Measurements from ENCODE around the gene NDUFA8.

NDUFA8 gene

DNA sequence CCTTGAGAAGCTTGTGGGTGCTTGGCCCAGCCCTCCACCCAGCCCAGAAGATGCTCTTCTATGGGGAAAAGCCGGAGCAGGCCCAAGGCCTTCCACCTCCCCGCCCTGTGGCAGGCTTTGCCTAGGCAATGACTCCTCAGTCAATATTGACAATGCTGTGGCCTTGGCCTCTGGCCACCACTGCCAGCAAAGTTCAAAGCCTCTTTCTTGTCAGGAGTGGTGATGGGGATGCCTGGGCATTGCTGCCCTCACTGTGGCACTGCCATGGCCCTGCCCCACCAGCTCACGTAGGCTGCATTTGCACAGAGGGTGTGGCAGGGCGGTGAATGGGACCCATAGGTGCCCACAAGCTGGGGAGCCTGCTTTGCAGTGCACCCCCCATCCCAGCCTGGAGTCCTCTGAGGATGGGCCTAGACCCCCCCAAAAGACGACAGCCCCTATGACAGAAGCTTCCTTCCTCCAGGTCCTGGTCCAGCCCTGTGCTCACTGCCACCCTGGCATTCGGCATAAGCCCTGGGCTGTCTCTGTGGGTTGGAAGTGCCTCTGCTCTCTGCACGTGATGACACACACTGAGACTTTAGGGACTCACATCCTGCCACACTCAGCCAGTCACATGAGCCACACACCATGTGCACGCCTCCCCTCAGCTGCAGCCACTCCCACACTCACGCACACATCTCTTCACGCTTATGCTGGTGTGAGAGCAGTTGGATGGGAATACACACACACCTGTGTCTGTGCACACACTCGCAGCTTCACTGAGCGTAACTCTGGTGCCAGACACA is 31.2 kb upstream of the NDUFA8 start:
- TF ChIP-seq, protein P1, sequence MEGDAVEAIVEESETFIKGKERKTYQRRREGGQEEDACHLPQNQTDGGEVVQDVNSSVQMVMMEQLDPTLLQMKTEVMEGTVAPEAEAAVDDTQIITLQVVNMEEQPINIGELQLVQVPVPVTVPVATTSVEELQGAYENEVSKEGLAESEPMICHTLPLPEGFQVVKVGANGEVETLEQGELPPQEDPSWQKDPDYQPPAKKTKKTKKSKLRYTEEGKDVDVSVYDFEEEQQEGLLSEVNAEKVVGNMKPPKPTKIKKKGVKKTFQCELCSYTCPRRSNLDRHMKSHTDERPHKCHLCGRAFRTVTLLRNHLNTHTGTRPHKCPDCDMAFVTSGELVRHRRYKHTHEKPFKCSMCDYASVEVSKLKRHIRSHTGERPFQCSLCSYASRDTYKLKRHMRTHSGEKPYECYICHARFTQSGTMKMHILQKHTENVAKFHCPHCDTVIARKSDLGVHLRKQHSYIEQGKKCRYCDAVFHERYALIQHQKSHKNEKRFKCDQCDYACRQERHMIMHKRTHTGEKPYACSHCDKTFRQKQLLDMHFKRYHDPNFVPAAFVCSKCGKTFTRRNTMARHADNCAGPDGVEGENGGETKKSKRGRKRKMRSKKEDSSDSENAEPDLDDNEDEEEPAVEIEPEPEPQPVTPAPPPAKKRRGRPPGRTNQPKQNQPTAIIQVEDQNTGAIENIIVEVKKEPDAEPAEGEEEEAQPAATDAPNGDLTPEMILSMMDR (IDR thresholded peaks at IDR 0.05; ENCODE audit: low read depth, low read length) = no peak
- Histone ChIP-seq H3K27ac (no peak overlapping the region), H3K36me3 (no peaks in the 10 kb centered on the region), H3K27me3 (ENCODE audit: insufficient read depth, low read depth, severe bottlenecking) (no peaks in the 10 kb centered on the region), H3K4me3 (ENCODE audit: low read depth, low read length) (no peak overlapping the region), H3K9me3 (ENCODE audit: severe bottlenecking) (no peaks in the 10 kb centered on the region)
- no peak for DNase-seq

GRCh38 chr9:122188369-122188768 is 28.8 kb upstream of the NDUFA8 start:
- H3K9me3 ChIP-seq (ENCODE audit: severe bottlenecking) = no peaks in the 10 kb centered on the region
- no peak overlapping the region for H3K27ac ChIP-seq
- H3K4me3 ChIP-seq (ENCODE audit: low read depth, low read length) = no peak overlapping the region
- no peaks in the 10 kb centered on the region for H3K27me3 ChIP-seq (ENCODE audit: insufficient read depth, low read depth, severe bottlenecking)
- no peaks in the 10 kb centered on the region for H3K36me3 ChIP-seq
- TF ChIP-seq, protein P1 (IDR thresholded peaks at IDR 0.05; ENCODE audit: low read depth, low read length) = no peak
- DNase-seq = no peak

GRCh38 chr9:122186777-122187470 is 27.3 kb upstream of the NDUFA8 start:
- TF ChIP-seq, protein P1 (IDR thresholded peaks at IDR 0.05; ENCODE audit: low read depth, low read length) = no peak
- H3K36me3 ChIP-seq = no peaks in the 10 kb centered on the region
- no peak for DNase-seq

GRCh38 chr9:122186301-122186700 is 26.7 kb upstream of the NDUFA8 start:
- DNase-seq = no peak
- Histone ChIP-seq H3K4me3 (ENCODE audit: low read depth, low read length) (no peak overlapping the region), H3K27me3 (ENCODE audit: insufficient read depth, low read depth, severe bottlenecking) (no peaks in the 10 kb centered on the region), H3K36me3 (no peaks in the 10 kb centered on the region), H3K27ac (no peak overlapping the region), H3K9me3 (ENCODE audit: severe bottlenecking) (no peaks in the 10 kb centered on the region)
- TF ChIP-seq, protein P1 (IDR thresholded peaks at IDR 0.05; ENCODE audit: low read depth, low read length) = no peak

More at GRCh38 chr9:122186777-122187470, 27.3 kb upstream of the NDUFA8 start:
- Histone ChIP-seq H3K27ac (no peak overlapping the region), H3K4me3 (ENCODE audit: low read depth, low read length) (no peak overlapping the region), H3K27me3 (ENCODE audit: insufficient read depth, low read depth, severe bottlenecking) (no peaks in the 10 kb centered on the region), H3K9me3 (ENCODE audit: severe bottlenecking) (no peaks in the 10 kb centered on the region)

GRCh38 chr9:122184551-122184950 is 25.0 kb upstream of the NDUFA8 start:
- Histone ChIP-seq H3K9me3 (ENCODE audit: severe bottlenecking) (no peaks in the 10 kb centered on the region), H3K36me3 (no peaks in the 10 kb centered on the region), H3K27me3 (ENCODE audit: insufficient read depth, low read depth, severe bottlenecking) (no peaks in the 10 kb centered on the region), H3K4me3 (ENCODE audit: low read depth, low read length) (no peak overlapping the region), H3K27ac (no peak overlapping the region)
- no peak for DNase-seq
- TF ChIP-seq, protein P1 (IDR thresholded peaks at IDR 0.05; ENCODE audit: low read depth, low read length) = no peak

All from WERI-Rb-1 (cell line).